GM12878 (cell line): ENCODE data around the gene PCBP4. TPM values are rescaled to one million over a fixed set of nuclear protein-coding genes. Genes with fewer than 3 reads are reported as not detected.

Experiments used
- FOS ChIP-seq: IDR thresholded peaks from 3 replicates; pipeline ENCODE4 v1.6.1; 2011; ENCODE audit warnings: borderline replicate concordance; ENCODE audit not compliant: insufficient read length; ENCODE audit errors: extremely low read depth
- HDAC2 ChIP-seq: fragments of 200-600 bp; sonication (generic); IDR thresholded peaks from 2 replicates; pipeline ENCODE4 v1.6.1; 2017
- HDGF ChIP-seq: fragments of 450-650 bp; IDR thresholded peaks from 2 replicates; pipeline ENCODE4 v1.6.1; 2016; ENCODE audit warnings: antibody characterized with exemption
- MTA3 ChIP-seq: IDR thresholded peaks from 2 replicates; pipeline ENCODE4 v1.6.1; 2012; ENCODE audit warnings: low read length, inconsistent platforms, borderline replicate concordance
- polyA plus RNA-seq, 11 experiments: library from polyadenylated mRNA; depleted of rRNA in 4 of 11; unstranded in 6 of 11; stranded (reverse) in 5 of 11; fragments of >200 nt; fragmentation: Nextera tagmentation in 4 of 11; fragmentation: Illumina TruSeq in 1 of 11; extraction: Ambion mirVana in 4 of 11; extraction: Trizol in 1 of 11; gene quantifications; 1 replicate in 1 of 11; 2 replicates in 10 of 11; pipeline versions ENCODE4 v1.2.1 to v1.2.3, GENCODE V29; 2011 to 2016; ENCODE audit warnings: inconsistent platforms in 2 of 11, missing spikeins in 2 of 11, low read depth in 1 of 11
- total RNA-seq, 4 experiments: library from RNA; depleted of rRNA in 3 of 4; stranded (reverse); fragments of >200 nt in 3 of 4; fragmentation: Illumina TruSeq in 1 of 4; extraction: Trizol in 1 of 4; gene quantifications; 2 replicates each; pipeline versions ENCODE4 v1.2.1 to v1.2.3, GENCODE V29; 2013 to 2021
- TF ChIP-seq, protein P1 (sequence below): IDR thresholded peaks from 2 replicates; pipeline ENCODE4 v1.6.1; 2012; ENCODE audit warnings: improper control_type of control experiment, low read depth, low read length; ENCODE audit not compliant: insufficient replicate concordance
- TF ChIP-seq, protein P2 (sequence below): fragments of 450-650 bp; IDR thresholded peaks from 2 replicates; pipeline ENCODE4 v1.6.1; 2017; ENCODE audit warnings: borderline replicate concordance
- TF ChIP-seq, protein P3 (sequence below): IDR thresholded peaks from 2 replicates; pipeline ENCODE4 v1.6.1; 2012; ENCODE audit warnings: low read depth, low read length, improper control_type of control experiment

PCBP4 gene
- total and polyA plus RNA-seq, 10 of the 15 experiments (the other 5 are each of a cell fraction or from before 2014, with no cell fraction given): 0.05 to 14.5 (median 4.2) TPM

DNA sequence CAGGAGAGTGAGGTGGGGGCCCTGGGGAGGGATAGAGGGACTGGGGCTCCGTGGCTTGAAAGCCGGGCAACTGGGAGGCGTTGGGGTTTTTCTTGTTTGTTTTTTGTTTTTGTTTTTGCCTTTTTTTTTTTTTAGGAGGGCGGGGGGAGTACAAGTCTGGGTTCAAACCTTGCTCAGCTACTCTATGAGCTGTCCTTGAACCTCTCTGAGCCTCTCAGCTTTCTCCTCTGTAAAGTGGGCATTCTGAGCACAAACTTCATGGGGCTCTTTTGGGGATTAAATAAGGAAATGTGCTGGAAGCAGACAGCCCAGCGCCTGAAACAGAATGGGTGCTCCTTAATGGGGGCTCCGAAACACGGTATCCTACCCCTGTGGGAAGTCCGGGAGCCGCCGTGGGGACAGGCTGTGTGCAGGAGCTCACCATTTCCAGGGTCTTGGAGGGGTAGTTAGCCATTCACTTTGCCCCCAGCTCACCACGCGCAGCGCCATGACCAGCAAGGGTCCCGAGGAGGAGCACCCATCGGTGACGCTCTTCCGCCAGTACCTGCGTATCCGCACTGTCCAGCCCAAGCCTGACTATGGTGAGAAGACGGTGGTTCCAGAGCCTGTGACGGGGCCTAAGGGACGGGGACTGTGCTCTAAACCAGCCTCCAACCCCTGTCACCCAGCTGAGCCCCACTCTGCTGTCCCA lies 16.5 kb upstream of the PCBP4 start (continued):
- TF ChIP-seq, protein P1, sequence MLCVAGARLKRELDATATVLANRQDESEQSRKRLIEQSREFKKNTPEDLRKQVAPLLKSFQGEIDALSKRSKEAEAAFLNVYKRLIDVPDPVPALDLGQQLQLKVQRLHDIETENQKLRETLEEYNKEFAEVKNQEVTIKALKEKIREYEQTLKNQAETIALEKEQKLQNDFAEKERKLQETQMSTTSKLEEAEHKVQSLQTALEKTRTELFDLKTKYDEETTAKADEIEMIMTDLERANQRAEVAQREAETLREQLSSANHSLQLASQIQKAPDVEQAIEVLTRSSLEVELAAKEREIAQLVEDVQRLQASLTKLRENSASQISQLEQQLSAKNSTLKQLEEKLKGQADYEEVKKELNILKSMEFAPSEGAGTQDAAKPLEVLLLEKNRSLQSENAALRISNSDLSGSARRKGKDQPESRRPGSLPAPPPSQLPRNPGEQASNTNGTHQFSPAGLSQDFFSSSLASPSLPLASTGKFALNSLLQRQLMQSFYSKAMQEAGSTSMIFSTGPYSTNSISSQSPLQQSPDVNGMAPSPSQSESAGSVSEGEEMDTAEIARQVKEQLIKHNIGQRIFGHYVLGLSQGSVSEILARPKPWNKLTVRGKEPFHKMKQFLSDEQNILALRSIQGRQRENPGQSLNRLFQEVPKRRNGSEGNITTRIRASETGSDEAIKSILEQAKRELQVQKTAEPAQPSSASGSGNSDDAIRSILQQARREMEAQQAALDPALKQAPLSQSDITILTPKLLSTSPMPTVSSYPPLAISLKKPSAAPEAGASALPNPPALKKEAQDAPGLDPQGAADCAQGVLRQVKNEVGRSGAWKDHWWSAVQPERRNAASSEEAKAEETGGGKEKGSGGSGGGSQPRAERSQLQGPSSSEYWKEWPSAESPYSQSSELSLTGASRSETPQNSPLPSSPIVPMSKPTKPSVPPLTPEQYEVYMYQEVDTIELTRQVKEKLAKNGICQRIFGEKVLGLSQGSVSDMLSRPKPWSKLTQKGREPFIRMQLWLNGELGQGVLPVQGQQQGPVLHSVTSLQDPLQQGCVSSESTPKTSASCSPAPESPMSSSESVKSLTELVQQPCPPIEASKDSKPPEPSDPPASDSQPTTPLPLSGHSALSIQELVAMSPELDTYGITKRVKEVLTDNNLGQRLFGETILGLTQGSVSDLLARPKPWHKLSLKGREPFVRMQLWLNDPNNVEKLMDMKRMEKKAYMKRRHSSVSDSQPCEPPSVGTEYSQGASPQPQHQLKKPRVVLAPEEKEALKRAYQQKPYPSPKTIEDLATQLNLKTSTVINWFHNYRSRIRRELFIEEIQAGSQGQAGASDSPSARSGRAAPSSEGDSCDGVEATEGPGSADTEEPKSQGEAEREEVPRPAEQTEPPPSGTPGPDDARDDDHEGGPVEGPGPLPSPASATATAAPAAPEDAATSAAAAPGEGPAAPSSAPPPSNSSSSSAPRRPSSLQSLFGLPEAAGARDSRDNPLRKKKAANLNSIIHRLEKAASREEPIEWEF: no peak
- TF ChIP-seq HDAC2 (no peak), HDGF (peak; percentile 71), MTA3 (no peak), FOS (no peak)
- TF ChIP-seq, protein P2, sequence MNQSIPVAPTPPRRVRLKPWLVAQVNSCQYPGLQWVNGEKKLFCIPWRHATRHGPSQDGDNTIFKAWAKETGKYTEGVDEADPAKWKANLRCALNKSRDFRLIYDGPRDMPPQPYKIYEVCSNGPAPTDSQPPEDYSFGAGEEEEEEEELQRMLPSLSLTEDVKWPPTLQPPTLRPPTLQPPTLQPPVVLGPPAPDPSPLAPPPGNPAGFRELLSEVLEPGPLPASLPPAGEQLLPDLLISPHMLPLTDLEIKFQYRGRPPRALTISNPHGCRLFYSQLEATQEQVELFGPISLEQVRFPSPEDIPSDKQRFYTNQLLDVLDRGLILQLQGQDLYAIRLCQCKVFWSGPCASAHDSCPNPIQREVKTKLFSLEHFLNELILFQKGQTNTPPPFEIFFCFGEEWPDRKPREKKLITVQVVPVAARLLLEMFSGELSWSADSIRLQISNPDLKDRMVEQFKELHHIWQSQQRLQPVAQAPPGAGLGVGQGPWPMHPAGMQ: no peak
- TF ChIP-seq, protein P3, sequence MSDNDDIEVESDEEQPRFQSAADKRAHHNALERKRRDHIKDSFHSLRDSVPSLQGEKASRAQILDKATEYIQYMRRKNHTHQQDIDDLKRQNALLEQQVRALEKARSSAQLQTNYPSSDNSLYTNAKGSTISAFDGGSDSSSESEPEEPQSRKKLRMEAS: no peak
